ENCODE results near the gene TRIM15. TPM values are rescaled to one million over a fixed set of nuclear protein-coding genes. Genes with fewer than 3 reads are reported as not detected.

TRIM15 gene
- total RNA-seq, 1 donor from 2014 or later = not detected

DNA sequence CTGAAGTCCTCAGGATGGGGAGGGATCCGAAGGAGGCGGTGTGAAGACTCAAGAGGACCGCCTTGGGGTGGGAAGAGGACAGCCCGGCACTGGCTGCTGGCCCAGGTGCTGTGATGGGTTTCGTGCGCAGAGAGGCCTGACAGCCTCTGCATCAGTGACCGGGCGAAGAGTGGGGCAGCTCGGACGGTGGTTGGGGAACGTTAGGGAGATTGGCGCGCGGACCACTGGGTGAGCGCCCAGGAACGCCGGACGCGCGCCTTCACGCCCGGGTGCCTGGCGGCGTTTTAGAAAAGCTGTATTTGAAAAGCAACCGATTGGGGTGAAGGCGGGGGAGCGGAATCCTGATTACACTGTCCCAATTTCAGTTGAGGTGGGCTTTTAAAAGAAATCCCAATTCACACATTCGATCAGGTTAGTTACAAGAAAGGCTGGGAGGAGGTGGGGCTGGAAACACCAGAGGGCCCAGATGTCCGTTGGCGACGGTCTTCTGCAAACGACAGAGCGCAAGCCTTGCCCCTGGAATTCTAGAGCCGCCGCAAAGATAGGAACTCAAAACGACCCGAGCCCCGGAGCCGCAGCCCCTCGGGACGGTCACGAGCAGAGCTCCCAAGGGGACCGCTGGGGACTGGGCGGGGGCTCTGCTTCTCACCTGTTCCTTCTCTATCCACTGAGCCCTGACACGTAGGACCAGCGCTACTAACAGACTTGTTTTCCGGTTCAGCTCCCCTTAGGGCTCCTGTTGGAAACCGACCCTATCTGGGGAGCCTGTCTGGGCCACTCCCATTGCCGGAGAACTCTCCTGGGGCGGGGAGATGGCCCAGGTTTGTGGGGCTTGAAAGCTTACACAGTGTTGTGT is 35.9 kb upstream of the TRIM15 start:
- Histone ChIP-seq H3K4me3 (ENCODE audit: low read depth, low read length) (no peak overlapping the region), H3K27me3 (ENCODE audit: control insufficient read depth, insufficient read depth, low read length) (peaks cover 45% of the 10 kb centered on the region), H3K36me3 (ENCODE audit: control insufficient read depth, insufficient read depth, low read length) (no peaks in the 10 kb centered on the region)
- TF ChIP-seq, protein P1, sequence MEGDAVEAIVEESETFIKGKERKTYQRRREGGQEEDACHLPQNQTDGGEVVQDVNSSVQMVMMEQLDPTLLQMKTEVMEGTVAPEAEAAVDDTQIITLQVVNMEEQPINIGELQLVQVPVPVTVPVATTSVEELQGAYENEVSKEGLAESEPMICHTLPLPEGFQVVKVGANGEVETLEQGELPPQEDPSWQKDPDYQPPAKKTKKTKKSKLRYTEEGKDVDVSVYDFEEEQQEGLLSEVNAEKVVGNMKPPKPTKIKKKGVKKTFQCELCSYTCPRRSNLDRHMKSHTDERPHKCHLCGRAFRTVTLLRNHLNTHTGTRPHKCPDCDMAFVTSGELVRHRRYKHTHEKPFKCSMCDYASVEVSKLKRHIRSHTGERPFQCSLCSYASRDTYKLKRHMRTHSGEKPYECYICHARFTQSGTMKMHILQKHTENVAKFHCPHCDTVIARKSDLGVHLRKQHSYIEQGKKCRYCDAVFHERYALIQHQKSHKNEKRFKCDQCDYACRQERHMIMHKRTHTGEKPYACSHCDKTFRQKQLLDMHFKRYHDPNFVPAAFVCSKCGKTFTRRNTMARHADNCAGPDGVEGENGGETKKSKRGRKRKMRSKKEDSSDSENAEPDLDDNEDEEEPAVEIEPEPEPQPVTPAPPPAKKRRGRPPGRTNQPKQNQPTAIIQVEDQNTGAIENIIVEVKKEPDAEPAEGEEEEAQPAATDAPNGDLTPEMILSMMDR (IDR thresholded peaks at IDR 0.05; ENCODE audit: insufficient read depth, low read length, poor library complexity, severe bottlenecking) = no peak
- no peak for DNase-seq (ENCODE audit: low read depth)

DNA sequence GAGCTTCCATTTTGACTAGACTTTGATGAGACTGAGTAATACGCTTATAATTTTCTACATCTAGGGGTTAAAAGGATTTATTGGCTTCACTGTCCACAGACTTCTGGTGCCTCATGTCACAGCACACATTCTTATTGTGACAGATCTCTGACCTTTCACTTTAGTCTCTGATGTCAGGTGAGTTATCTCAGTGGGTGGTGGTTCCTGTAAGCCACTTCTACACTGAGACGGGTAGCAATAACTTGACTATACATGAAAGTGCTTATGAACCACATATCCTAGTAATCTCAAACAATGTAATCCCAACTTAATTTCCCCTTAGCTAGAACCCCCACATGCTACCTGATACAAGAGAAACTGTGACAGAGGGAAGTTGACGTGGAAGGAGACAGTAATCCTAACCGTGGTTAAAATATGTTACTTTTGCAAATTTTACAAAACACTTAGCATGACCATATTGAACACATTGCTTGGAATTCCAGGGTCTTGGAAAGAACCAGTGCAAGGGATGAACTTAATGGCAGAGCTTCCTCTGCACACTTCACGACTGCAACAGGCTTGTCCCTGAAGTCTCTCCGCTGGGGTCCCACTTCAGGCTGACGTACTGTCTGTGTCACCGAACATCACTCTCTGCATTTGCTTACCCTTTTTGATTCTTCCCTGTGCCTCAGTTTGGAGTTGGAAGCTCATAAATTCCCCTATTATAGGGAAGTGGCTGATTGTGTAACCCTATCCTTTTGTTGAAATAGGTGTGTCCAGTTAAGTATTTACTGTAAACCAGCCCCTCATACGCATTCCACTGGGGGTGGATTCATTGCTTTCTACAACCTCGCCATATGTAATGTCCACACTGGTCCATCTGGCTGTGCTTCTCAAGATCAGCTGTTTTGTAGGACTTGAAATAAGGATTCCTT is 33.8 kb upstream of the TRIM15 start:
- no peaks in the 10 kb centered on the region for H3K36me3 ChIP-seq (ENCODE audit: control insufficient read depth, insufficient read depth, low read length)
- no peak for DNase-seq (ENCODE audit: low read depth)
- TF ChIP-seq, protein P1 (IDR thresholded peaks at IDR 0.05; ENCODE audit: insufficient read depth, low read length, poor library complexity, severe bottlenecking) = no peak
- peaks cover 47% of the 10 kb centered on the region for H3K27me3 ChIP-seq (ENCODE audit: control insufficient read depth, insufficient read depth, low read length)
- no peak overlapping the region for H3K4me3 ChIP-seq (ENCODE audit: low read depth, low read length)

DNA sequence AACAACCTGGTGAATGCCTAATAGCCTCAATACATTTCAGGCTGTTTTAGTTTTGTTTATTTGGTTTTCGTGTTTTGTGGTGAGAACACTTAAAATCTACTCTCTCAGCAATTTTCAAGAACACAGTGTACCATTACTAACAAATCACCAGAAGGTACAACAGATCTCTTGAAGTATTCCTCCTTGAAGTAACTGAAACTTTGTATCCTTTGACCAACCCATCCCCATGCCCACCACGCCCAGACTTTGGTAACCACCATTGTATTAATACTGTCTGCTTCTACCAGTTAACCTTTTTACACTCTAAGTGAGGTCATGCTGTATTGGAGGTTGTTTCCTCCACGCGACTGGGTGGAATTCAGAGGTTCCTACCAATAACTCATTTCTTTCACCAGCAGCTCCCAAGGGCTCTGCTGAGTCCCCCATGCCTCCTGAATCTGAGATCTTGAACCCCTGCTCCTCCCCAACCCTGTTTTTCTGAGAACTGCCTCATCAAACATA is 33.1 kb upstream of the TRIM15 start:
- H3K4me3 ChIP-seq (ENCODE audit: low read depth, low read length) = no peak overlapping the region
- TF ChIP-seq, protein P1 (IDR thresholded peaks at IDR 0.05; ENCODE audit: insufficient read depth, low read length, poor library complexity, severe bottlenecking) = no peak
- H3K36me3 ChIP-seq (ENCODE audit: control insufficient read depth, insufficient read depth, low read length) = no peaks in the 10 kb centered on the region
- no peak for DNase-seq (ENCODE audit: low read depth)
- H3K27me3 ChIP-seq (ENCODE audit: control insufficient read depth, insufficient read depth, low read length) = peaks cover 49% of the 10 kb centered on the region

DNA sequence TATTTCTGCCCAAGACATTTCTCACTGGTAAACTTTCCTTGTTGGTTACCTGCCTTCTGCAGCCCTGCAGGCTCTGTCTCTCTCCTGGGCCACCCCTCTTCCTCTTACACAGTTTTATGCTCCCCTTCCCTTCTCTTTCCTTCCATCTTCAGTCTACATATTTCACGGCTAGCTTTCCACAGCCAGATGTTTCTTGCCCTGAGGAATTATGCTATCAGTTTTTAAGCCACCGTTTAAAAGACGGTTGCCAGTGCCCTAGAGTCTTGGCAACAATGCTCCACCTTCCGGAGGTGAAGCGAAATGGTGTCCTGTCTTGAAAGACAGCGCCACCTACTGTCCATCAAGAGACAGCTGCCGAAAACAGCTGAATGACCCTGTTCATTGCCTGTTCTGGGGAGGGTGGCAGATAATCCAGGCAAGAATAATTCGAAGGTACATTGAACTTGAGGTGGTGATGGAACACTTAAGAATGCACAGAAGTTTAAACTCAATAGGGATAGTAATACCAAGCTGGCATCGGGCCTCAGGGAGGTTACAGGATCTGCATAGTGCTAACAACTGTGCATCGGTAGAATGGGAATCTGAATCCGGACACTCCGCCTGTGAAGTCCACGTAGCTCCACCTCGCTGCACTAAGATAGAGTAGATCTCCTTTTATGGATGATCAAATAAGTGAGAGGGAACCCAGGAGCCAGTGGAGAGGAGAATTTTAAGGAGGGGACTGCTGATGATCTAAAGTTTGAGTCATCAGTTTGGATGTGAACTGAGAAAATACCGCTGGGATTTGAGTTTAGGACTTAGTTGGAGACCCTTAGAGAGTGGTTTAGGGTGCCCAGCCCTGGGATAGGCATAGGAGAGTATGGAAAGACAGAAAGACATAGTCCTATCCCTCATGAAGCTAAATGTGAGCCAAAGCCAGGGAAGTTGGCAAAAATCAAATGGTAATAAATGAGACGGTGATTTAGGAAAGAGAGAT is 32.2 kb upstream of the TRIM15 start:
- TF ChIP-seq, protein P1 (IDR thresholded peaks at IDR 0.05; ENCODE audit: insufficient read depth, low read length, poor library complexity, severe bottlenecking) = peak; percentile 100
- Histone ChIP-seq H3K4me3 (ENCODE audit: low read depth, low read length) (no peak overlapping the region), H3K27me3 (ENCODE audit: control insufficient read depth, insufficient read depth, low read length) (peaks cover 46% of the 10 kb centered on the region), H3K36me3 (ENCODE audit: control insufficient read depth, insufficient read depth, low read length) (no peaks in the 10 kb centered on the region)
- peak; percentile 50 for DNase-seq (ENCODE audit: low read depth)

DNA sequence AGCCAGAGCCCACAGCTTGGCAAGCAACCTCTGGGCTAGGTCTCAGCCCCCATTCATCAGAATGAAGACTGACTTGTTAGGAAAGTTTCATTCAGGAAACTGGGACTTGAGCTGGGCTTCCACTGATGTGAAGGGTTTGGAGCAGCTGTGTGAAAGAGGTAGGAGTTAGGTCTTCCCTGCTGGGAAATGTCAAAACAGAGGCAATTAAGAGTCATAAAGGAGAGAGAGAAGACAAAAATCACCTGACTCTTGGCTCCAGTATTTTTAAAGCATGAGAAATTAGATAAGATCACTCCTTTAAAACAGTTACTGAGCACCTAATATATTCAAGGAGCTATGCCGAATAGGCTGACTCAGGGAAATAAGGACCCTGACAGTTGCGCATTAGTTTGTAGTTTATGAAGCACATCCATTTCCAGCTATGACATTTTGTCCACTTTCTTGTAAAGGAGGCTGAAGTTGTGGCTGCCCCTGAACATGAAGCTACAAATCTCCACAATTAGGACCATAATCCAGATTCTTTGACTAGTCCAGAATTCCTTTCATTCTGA is 31.3 kb upstream of the TRIM15 start:
- peaks cover 46% of the 10 kb centered on the region for H3K27me3 ChIP-seq (ENCODE audit: control insufficient read depth, insufficient read depth, low read length)
- no peak overlapping the region for H3K4me3 ChIP-seq (ENCODE audit: low read depth, low read length)
- TF ChIP-seq, protein P1 (IDR thresholded peaks at IDR 0.05; ENCODE audit: insufficient read depth, low read length, poor library complexity, severe bottlenecking) = no peak
- no peaks in the 10 kb centered on the region for H3K36me3 ChIP-seq (ENCODE audit: control insufficient read depth, insufficient read depth, low read length)
- DNase-seq (ENCODE audit: low read depth) = no peak
